NCI-H2029 (cell line): ENCODE data around the gene KCNH8.
A peak's percentile ranks its signal among the peaks of the same experiment; 100 is the strongest.
"Not testable (repeated sequence)": the region's sequence is repeated elsewhere in the genome, so short reads cannot be mapped to it uniquely, and the experiment has no call there.

Source experiments
- DNase-seq: peaks from one replicate; lab custom pipeline; 2025; lab: John Stamatoyannopoulos, UW

KCNH8 gene

DNA sequence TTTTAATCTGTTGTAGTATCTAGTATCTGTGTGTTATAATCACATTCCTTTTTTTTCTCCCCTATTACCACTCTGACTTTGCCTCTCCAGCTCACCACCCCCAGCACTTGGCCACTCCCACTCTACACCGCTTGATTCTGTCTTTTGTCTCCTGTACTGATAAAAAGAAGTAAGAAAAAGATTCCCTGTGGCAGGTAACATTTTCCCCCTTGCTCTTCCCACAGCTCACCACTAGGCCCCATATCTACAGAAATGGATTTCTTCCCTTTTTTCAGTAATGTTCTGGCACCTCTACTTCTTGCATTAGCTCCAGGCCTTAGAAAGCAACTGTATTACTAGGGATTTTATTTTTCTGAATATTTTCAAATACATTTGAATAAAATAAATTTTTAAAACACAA lies 25.6 kb downstream of the KCNH8 start:
- DNase-seq = no peak

DNA sequence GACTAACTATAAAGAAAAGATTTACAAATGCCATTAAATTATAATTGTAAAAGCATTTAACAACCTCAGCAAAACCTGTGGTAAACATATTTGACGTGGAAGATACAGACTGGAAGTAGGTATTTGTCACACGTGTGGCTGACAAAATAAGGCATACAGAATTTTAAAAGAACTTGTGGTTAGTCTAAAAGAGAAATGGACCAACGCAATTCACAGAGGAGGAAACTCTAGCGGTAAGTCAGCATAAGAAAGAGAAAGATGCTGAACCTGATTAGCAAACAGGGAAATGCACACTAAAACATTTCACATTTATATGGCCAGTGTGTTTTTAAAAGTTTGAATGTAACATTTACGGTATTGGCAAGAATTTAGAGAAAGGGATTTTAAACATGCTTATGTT lies 35.3 kb downstream of the KCNH8 start:
- no peak for DNase-seq

DNA sequence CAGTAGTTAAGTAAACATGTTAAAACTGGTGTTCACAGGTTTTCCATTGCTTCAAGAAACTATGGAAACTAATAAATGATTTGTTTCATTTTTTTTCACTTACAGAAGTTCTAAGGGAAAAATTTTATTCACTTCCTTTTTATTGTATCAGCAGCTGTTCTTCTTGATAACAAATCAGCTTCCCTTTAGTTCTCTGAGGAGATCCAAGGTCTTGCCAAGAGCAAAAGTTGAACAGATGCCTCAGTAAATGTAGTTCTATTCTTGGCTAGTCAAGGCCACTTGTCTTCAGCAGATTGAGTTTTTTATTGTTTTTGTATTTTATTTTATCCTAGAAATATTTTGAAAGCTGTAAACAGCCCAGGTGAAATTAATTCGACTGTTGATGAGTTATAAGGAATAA lies 41.8 kb downstream of the KCNH8 start:
- DNase-seq = no peak

DNA sequence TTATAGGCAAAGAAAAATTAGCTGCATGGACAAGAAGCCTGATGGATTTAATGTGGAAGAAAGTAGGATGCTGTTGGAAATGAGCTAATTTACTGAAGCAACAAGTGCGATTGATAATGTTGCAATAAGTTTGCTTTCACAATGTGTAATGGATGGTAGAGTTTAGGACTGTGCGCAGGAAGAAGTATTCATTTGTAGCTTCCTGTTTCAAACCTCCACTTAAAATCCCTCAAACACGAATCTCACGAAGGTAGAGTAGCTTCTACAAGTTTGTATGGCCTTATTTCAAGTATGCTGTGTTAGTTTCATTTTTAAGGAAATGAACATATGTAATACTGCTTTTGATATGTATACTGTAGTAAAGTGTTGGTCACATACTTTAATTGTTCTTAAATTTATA lies 42.3 kb downstream of the KCNH8 start:
- DNase-seq = peak; percentile 16

DNA sequence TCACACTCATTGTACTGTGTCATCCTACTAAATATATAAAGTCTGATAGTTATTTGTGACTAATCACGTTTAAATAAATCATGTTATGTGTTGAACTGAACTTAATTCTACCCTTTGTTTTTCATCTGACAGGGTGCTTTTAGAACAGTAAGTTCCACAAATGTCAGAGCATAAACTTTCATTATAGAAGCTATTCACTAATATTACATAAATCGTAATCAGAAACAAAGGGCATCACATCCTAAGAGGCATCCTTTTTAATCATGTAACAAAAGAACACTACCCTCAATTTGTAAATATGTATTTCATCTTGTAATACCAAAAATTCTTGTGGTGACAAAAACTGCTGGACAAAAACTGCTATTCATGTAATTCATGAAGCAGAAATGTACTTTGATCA lies 50.8 kb downstream of the KCNH8 start:
- no peak for DNase-seq

DNA sequence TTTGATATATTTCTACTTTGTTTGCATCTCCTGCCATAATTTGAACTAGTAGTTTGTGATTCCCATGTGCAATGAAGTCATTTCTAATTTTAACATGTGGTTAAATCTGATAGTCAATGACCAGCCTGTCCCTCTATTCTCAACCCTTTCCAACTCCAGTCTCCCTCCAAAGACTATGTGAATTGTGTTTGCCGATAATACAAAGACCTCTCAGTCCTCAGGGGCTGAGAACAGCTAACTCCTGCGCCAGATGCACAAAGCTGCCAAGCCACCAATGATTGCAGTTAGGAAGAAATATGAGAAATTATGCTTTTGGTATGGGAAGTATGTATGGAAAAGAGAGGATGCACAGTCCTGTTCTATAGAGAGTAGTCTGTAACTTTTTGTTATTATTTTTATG lies 54.0 kb downstream of the KCNH8 start:
- no peak for DNase-seq

DNA sequence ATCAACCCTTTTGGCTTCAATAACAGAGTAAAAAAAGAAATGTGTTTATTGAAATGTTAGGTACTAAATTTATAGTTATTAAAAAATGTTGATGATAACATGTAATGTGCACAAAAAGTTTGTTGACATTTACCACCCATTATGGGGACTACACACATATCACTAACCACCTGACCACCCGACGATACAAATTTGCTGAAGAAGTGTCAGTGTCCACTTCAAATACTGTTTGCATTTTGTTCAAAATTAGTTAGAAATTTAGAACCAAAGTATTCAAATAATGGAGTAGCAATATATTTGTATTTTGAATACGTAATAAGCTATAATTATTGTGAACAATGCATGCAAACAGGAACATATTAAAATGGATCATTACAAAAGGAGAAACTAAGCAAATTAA lies 54.4 kb downstream of the KCNH8 start:
- no peak for DNase-seq

DNA sequence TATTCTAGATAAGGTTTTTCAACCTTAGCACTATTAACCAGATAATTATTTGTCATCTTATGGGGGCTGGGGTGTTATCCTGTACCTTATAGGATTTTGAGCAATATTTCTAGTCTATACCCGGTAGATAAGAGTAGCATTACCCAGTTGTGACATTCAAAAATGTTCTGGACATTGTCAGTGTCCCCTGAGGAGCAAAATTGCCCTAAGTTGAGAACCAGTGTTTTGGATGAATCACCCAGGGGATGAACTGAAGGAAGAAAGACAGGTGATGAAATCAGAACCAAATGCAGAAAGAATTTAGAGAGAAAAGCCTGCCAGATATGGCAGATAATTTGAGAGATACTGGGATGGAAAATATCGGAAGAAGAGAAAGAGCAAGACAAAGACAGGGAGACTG lies 58.2 kb downstream of the KCNH8 start:
- DNase-seq = no peak

DNA sequence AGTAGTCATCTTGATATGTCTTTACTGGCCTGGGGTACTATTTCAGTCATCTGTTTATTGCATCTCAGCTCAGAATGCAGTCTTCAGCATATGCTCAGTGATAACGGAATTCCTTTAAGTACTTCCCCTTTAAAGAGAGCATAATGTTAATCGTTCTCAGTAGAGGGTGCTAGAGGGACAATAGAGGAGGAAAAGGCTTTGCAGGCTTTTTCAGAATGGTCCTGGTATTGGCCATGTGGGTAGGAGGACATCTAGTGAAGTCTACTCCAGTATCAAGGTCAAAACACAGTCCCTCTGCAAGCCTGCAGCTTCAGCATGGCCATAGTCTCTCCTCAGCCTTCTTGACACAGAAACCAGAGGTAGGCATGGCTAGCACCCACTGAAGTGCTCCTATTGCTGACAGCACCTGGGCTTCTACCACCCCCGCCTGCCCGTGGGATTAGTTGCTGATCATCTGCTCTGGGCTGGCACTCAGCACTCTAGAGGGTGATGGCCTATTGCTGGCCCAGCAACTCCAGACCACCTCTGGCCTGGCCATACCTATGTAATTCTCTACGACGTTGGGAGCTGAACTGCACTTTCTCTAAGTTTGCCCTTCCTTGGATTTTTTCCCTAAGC lies 65.4 kb downstream of the KCNH8 start:
- peak; percentile 11 for DNase-seq

DNA sequence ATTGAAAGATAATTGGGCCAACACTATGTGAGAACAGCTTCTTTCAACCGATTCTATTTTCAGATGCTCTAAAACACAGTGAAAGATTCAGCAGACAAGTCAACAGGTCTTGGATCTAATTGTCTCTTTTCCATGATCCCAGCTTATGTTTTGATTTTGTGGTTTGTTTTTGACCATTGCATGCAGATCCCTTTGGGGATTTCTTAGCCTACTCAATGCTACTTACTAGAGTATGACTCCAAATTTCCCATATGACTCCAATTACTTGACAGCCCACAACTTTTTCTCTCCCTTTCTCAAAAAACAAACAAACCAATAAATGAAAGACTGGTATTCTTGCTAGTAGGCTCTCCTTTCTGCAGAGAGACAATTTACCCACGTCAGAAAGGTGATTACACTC lies 67.1 kb downstream of the KCNH8 start:
- DNase-seq = no peak

DNA sequence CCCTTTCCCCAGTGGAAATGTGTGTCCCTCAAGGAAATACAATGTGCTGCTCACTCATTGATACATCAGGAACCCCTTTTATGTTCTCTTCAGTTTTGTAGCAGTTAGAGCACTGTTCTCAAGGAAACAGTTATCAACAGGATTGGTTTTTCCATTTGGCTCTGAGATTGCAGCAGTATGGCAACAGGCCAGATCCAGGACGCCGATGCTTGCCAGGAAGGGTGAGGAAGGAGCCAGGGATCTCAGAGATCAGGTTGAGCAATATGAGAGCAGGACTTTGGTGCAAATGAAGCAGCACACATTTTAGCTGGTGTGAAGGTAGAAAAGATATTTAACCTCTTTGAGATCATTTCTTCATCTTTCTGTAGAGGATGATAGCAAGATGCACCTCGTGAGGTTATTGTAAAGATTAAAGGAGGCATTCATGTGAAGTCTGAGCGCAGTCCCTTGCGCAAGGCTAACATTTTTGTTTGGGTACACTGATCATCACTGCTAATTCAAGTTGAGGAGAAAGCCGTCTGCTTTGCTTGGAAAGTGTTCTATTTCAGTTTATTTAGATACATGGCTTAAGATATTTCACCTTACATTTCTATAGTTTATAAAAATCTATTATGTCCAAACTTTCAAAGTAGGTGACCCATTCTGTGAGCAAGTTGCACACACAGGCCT lies 68.5 kb downstream of the KCNH8 start:
- DNase-seq = peak; percentile 38

DNA sequence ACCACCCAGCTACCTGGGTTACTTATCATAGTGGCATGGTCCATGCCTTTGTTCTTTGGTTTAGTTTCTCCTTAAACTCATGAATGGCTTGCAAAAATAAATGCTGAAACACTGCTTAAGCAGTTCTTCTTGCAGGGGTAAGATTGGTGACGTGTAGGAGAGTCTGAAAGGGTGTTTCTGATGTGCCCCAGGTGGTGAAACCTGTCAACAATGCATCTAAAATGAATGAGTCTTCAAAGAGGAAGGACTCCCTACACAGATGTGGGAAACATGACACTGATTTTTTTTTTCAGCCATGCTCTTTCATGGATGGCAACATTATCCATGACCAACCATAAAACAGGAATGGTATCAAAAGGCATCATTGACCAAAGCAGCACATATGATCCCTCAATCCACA lies 72.0 kb downstream of the KCNH8 start:
- no peak for DNase-seq

DNA sequence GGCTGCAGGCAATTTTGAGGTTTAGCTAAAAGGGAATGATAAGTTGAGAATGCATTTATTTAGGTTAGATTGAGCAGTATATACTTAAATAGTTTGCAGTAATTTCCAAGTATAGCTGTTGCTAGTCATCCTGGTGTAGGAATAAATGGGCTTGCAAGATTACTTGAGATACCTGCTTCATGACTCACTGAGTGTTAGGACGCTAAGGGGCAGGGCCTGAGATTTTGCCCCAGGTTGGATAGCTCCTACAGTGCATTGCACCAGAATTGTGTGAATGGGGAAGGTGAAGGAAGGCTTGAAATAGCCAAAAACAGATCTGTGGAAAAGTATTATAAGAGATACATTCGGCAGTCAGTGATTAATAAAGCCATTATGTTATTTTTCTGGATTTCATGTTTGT lies 72.8 kb downstream of the KCNH8 start:
- no peak for DNase-seq

DNA sequence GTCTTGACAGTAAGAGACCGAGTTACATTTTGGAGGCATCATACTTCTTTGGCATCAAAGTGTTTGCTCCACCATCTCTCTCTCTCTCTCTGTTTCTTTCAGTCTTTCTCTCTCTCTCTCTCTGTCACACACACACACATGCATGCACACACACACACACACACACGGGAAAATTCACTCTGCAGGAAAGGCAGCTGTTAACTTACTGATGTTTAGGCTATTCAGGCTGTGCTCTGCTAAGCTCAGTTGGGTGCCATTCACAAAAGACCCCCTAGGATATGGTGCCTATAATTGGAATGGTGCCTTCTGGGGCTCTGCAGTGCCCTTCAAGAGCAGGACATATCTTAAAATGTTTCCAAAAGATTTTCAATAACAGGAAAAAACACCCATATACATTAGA lies 78.2 kb downstream of the KCNH8 start:
- no peak for DNase-seq

DNA sequence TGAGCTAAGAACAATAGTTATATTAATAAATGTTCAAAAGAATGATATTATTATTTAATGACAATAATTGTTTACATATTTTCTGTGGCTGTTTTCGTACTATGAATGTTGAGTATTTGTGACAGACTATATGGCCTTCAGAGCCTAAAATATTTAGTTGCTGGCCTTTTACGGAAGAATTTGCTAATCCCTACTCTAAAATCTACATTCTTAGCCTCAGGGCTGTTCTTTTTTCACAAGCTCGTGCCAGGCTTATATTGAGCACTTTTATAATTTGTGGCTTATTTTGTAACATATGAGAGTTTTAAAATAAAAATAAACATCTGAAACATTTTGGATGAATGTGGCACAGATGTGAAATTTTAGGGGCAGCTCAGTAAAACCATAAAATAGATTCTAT lies 79.9 kb downstream of the KCNH8 start:
- DNase-seq = no peak

DNA sequence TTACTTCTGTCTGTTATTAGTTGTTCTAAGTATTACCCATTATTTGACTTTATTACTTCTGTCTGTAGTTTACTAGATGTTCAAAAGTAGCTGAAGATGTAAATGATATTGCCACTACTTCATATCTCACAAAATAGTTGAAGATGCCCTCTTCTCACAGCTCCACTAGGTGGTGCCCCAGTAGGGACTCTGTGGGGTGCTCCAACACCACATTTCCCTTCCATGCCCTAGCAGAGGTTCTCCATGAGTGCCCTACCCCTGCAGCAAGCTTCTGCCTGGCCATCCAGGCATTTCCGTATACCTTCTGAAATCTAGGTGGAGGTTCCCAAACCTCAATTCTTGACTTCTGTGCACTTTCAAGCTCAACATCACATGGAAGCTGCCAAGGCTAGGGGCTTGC lies 80.8 kb downstream of the KCNH8 start:
- DNase-seq = no peak

DNA sequence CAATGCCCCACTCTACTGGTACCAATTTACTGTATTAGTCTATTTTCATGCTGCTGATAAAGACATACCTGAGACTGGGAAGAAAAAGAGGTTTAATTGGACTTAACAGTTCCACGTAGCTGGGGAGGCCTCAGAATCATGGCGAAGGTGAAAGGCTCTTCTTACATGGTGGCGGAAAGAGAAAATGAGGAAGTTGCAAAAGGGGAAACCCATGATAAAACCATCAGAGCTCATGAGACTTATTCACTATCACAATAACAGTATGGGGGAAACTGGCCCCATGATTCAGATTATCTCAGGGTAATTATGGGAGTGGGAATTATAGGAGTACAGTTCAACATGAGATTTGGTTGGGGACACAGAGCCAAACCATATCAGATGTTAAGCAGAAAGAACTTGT lies 81.6 kb downstream of the KCNH8 start:
- DNase-seq = not testable (repeated sequence)

DNA sequence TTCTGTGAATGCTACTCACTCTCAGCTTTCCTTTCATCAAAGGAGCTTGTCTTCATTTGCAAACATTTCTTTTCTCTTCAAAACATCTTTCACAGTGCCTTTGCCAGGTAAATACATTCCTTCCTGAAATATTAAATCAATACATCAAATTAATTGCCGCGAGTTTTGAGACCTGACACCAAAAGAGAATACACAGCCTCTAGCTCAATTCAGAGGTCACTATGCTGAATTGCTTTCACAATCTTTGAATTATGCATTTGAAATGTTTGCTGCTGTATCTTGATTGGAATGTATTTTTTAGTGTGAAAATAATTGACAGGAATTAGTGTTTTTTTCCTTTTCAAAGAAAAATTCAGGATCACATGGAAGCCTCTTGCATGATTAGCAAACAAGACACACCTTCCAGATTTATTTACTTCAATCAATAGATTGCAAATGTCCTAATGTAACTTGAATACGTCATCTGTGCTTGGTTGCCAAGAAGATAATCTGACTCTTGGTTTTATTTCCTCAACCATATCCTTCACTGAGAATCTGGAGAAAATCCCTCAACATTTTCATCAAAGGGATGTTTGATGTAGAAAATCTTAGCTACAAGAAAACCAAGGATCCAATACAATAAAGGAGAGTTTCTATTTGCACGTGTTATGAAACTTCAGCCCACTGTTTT lies 83.6 kb downstream of the KCNH8 start:
- DNase-seq = no peak

DNA sequence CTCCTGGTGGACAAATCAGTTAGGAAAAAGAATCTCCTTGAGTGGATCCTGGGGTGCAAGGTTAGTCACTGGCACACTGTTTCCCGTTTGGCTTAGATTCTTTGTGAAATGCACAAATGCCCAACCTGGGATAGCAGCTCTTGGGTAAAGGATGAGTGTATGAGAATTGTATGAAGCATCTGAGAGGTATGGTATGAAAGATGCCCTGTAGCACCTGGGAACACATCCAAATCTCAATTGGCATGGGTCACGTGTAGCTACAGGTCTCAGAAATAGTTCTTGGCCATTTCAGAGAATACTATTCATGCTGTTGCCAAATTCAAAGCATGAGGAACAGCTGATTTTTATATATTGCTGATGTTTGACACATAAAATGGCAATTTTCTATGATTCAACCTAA lies 84.3 kb downstream of the KCNH8 start:
- peak; percentile 29 for DNase-seq

DNA sequence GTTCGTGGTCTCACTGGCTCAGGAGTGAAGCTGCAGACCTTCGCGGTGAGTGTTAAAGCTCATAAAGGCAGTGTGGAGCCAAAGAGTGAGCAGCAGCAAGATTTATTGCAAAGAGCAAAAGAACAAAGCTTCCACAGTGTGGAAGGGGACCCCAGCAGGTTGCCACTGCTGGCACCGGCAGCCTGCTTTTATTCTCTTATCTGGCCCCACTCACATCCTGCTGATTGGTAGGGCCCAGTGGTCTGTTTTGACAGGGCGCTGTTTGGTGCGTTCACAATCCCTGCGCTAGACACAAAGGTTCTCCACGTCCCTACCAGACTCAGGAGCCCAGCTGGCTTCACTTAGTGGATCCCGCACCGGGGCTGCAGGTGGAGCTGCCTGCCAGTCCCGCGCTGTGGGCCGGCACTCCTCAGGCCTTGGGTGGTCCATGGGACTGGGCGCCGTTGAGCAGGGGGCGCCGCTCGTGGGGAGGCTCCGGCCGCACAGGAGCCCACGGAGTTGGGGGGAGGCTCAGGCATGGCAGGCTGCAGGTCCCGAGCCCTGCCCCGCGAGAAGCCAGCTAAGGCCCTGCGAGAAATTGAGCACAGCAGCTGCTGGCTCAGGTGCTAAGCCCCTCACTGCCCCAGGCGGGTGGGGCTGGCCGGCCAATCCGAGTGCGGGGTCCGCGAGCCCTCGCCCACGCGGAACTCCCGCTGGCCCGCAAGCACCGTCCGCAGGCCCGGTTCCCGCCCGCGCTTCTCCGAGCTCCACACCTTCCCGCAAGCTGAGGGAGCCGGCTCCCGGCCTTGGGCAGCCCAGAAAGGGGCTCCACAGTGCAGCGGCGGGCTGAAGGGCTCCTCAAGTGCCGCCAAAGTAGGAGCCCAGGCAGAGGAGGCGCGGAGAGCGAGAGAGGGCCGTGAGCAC lies 85.8 kb downstream of the KCNH8 start:
- not testable (repeated sequence) for DNase-seq

DNA sequence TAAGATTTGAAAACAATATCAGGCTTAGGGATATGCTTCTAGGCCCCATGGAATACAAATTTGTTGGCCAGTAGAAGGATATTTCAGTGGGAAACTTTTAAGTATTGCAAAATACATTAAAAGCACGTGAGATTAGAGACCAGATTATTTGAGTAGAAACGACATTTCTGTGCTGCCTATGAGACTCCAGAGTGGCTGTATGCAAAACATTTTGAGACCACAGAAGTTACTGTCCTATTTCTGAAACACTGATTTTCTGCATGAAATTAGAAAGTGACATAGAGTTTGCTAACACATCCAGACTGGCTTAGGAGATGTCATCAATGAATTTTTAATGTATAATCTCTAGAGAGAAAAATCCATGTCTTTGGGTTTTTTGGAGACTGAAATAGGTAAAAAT lies 99.8 kb downstream of the KCNH8 start:
- DNase-seq = no peak

DNA sequence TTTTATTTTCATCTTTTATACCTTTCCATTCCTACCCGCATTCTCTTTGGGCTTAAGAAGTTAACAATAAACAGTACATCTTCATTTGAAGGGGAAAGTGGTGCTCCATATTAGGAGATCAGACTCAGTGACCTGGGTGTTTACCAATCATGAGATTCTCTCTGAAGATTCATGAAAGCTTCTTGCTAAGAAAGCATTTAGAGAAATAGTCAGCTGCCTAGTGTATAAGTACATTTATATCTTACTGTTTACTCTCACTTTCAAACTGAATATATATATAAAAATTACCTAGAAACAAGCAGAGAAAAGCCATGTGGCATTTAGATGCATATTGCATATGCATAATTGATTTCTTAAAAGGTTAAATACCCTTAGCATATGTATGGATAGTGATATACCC lies 100.5 kb downstream of the KCNH8 start:
- DNase-seq = no peak
